H9 (cell line): ENCODE data around the gene CDCA3. TPM values are rescaled to one million over a fixed set of nuclear protein-coding genes. Genes with fewer than 3 reads are reported as not detected.

Experiments
- DNase-seq: peaks from one replicate; pipeline ENCODE4 v3.0.0-alpha.2; 2017
- H2AFZ ChIP-seq: one replicate; pipeline ENCODE4 v1.6.1; 2013; ENCODE audit warnings: mild to moderate bottlenecking, low read length, control low read depth, moderate library complexity
- H2AK5ac ChIP-seq: 2 replicates; pipeline ENCODE4 v1.6.1; 2013; ENCODE audit warnings: low read length, control low read depth, mixed read lengths; ENCODE audit not compliant: insufficient read length
- H2BK120ac ChIP-seq: one replicate; pipeline ENCODE4 v1.6.1; 2013; ENCODE audit warnings: low read depth, mild to moderate bottlenecking, low read length, control low read depth, inconsistent platforms; ENCODE audit not compliant: poor library complexity, severe bottlenecking
- H2BK12ac ChIP-seq: 2 replicates; pipeline ENCODE4 v1.6.1; 2013; ENCODE audit warnings: low read length, control low read depth, mixed read lengths, low read depth; ENCODE audit not compliant: insufficient read length
- H2BK15ac ChIP-seq: 2 replicates; pipeline ENCODE4 v1.6.1; 2013; ENCODE audit warnings: low read depth, low read length, control low read depth
- H2BK20ac ChIP-seq: one replicate; pipeline ENCODE4 v1.6.1; 2013; ENCODE audit warnings: low read depth, mild to moderate bottlenecking, low read length, control low read depth, inconsistent platforms; ENCODE audit not compliant: poor library complexity, severe bottlenecking
- H2BK5ac ChIP-seq: 2 replicates; pipeline ENCODE4 v1.6.1; 2013; ENCODE audit warnings: low read length, control low read depth, mixed read lengths; ENCODE audit not compliant: insufficient read length
- H3K14ac ChIP-seq: 2 replicates; pipeline ENCODE4 v1.6.1; 2013; ENCODE audit warnings: low read length, control low read depth; ENCODE audit not compliant: insufficient read depth
- H3K18ac ChIP-seq: 2 replicates; pipeline ENCODE4 v1.6.1; 2013; ENCODE audit warnings: low read depth, mild to moderate bottlenecking, mixed read lengths, low read length, control low read depth; ENCODE audit not compliant: insufficient read length
- H3K23ac ChIP-seq: 2 replicates; pipeline ENCODE4 v1.6.1; 2013; ENCODE audit warnings: low read length, control low read depth, mixed read lengths, low read depth; ENCODE audit not compliant: insufficient read length
- H3K23me2 ChIP-seq: 2 replicates; pipeline ENCODE4 v1.6.1; 2013; ENCODE audit warnings: low read depth, mild to moderate bottlenecking, mixed read lengths, low read length, control low read depth; ENCODE audit not compliant: insufficient read length, poor library complexity, severe bottlenecking
- H3K27ac ChIP-seq: 2 replicates; pipeline ENCODE4 v1.5.1; 2013; ENCODE audit warnings: low read length, control low read depth, mixed read lengths, low read depth; ENCODE audit not compliant: insufficient read length
- H3K27me3 ChIP-seq: 2 replicates; pipeline ENCODE4 v1.6.1; 2013; ENCODE audit warnings: low read length, control low read depth, inconsistent platforms; ENCODE audit not compliant: insufficient read depth
- H3K4ac ChIP-seq: 2 replicates; pipeline ENCODE4 v1.6.1; 2013; ENCODE audit warnings: low read depth, mild to moderate bottlenecking, control low read depth, inconsistent platforms, low read length, moderate library complexity
- H3K4me1 ChIP-seq: 2 replicates; pipeline ENCODE4 v1.6.1; 2013; ENCODE audit warnings: low read length, control low read depth, inconsistent platforms; ENCODE audit not compliant: insufficient read depth
- H3K4me2 ChIP-seq: 2 replicates; pipeline ENCODE4 v1.6.1; 2013; ENCODE audit warnings: low read length, control low read depth, mixed read lengths; ENCODE audit not compliant: insufficient read length, insufficient read depth
- H3K56ac ChIP-seq: 2 replicates; pipeline ENCODE4 v1.6.1; 2013; ENCODE audit warnings: low read depth, mild to moderate bottlenecking, mixed read lengths, low read length, control low read depth; ENCODE audit not compliant: insufficient read length
- H3K79me1 ChIP-seq: 2 replicates; pipeline ENCODE4 v1.6.1; 2013; ENCODE audit warnings: low read depth, mild to moderate bottlenecking, moderate library complexity, low read length, control low read depth, inconsistent platforms; ENCODE audit not compliant: insufficient read depth, poor library complexity, severe bottlenecking
- H3K79me2 ChIP-seq: 2 replicates; pipeline ENCODE4 v1.6.1; 2013; ENCODE audit warnings: low read length, control low read depth, inconsistent platforms; ENCODE audit not compliant: insufficient read depth
- H3K9ac ChIP-seq: 2 replicates; pipeline ENCODE4 v1.6.1; 2013; ENCODE audit warnings: low read length, control low read depth, mixed read lengths; ENCODE audit not compliant: insufficient read length; ENCODE audit errors: extremely low read depth
- H3K9me3 ChIP-seq: one replicate; pipeline ENCODE4 v1.6.1; 2013; ENCODE audit warnings: low read depth, low read length, inconsistent platforms; ENCODE audit not compliant: control insufficient read depth
- H3T11ph ChIP-seq: one replicate; pipeline ENCODE4 v1.6.1; 2013; ENCODE audit warnings: mild to moderate bottlenecking, low read length, control low read depth, inconsistent platforms
- H4K20me1 ChIP-seq: one replicate; pipeline ENCODE4 v1.6.1; 2013; ENCODE audit not compliant: control insufficient read depth, insufficient read length, insufficient read depth
- H4K5ac ChIP-seq: 2 replicates; pipeline ENCODE4 v1.6.1; 2013; ENCODE audit warnings: low read depth, mild to moderate bottlenecking, mixed read lengths, low read length, control low read depth; ENCODE audit not compliant: insufficient read length
- H4K8ac ChIP-seq: replicated peaks from 2 replicates; pipeline ENCODE4 v1.6.1; 2013; ENCODE audit warnings: low read length, control low read depth, mixed read lengths, low read depth; ENCODE audit not compliant: insufficient read length
- H4K91ac ChIP-seq: 2 replicates; pipeline ENCODE4 v1.6.1; 2013; ENCODE audit warnings: low read depth, mild to moderate bottlenecking, moderate library complexity, mixed read lengths, low read length, control low read depth; ENCODE audit not compliant: insufficient read length
- H3K27ac Mint-ChIP-seq, 3 experiments: 2 replicates in 2 of 3; 3 replicates in 1 of 3; pipeline ENCODE4 v1.8.0; 2020 to 2021; ENCODE audit warnings: mixed read lengths in 3 of 3, mild to moderate bottlenecking in 1 of 3, moderate library complexity in 1 of 3
- H3K27me3 Mint-ChIP-seq: 2 replicates; pipeline ENCODE4 v1.8.0; 2021; ENCODE audit warnings: low read depth, mild to moderate bottlenecking, moderate library complexity, mixed read lengths
- H3K36me3 Mint-ChIP-seq, 3 experiments: 2 replicates in 2 of 3; 3 replicates in 1 of 3; pipeline ENCODE4 v1.8.0; 2020 to 2021; ENCODE audit warnings: low read depth in 3 of 3, mixed read lengths in 3 of 3; ENCODE audit not compliant: insufficient read depth in 1 of 3
- H3K4me1 Mint-ChIP-seq, 2 experiments: 2 replicates each; pipeline ENCODE4 v1.8.0; 2020; ENCODE audit warnings: mixed read lengths in 2 of 2
- H3K4me3 Mint-ChIP-seq, 2 experiments: 2 replicates in 1 of 2; 3 replicates in 1 of 2; pipeline ENCODE4 v1.8.0; 2020 to 2021; ENCODE audit warnings: mild to moderate bottlenecking in 2 of 2, mixed read lengths in 2 of 2, moderate library complexity in 1 of 2
- H3K9me3 Mint-ChIP-seq, 2 experiments: 2 replicates in 1 of 2; 3 replicates in 1 of 2; pipeline ENCODE4 v1.8.0; 2020; ENCODE audit warnings: mild to moderate bottlenecking in 2 of 2, mixed read lengths in 2 of 2, moderate library complexity in 1 of 2
- WGBS: extraction: QIAGEN DNeasy Blood & Tissue Kit; methylation state at CpG from one replicate; pipeline ENCODE4 v1.1.7; 2013; ENCODE audit warnings: missing lambda C conversion rate, low lambda C conversion rate, mixed read lengths; ENCODE audit not compliant: insufficient read length; ENCODE audit errors: extremely low coverage; 5-methylcytosine and 5-hydroxymethylcytosine counted together
- total RNA-seq: library from RNA; stranded (reverse); gene quantifications from 2 replicates; pipeline ENCODE4 v1.2.1, GENCODE V29; 2021
- TF ChIP-seq, protein P1 (sequence below): fragments of 200-600 bp; sonication (generic); conservative IDR thresholded peaks from 3 replicates; pipeline ENCODE4 v1.8.0; 2021; ENCODE audit warnings: antibody characterized with exemption, mild to moderate bottlenecking

The CDCA3 gene
- total RNA-seq, 1 experiment from 2014 or later = 45.1 TPM

DNA sequence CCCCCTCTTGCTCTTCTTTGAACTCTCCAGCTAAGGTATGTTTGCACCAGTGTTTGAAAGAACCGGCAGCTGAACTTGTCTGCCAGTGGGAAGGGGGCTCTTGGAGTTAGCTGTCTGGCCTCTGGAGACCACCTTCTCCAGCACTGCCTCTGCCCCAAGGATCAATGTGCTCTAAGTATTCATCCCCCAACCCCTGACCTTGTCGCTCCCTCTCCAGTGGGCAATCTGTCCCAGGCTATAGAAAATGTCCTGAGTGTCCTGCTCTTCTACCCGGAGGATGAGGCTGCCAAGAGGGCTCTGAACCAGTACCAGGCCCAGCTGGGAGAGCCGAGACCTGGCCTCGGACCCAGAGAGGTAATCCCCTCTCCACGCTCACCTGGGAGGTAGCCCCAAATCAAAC is 20.1 kb downstream of the CDCA3 start:
- Histone ChIP-seq H3K4ac (no peak overlapping the region), H3K18ac (no peak overlapping the region), H3K23me2 (peaks cover 11% of the 10 kb centered on the region), H3T11ph (no peak overlapping the region), H3K79me2 (peaks cover 2% of the 10 kb centered on the region; the same call in 1 of the 2 replicates), H3K79me1 (no peaks in the 10 kb centered on the region), H2AFZ (no peak overlapping the region), H4K8ac (no peak overlapping the region), H3K9ac (no peak overlapping the region), H3K27me3 (no peaks in the 10 kb centered on the region), H3K4me1 (peaks cover 3% of the 10 kb centered on the region; the same call in 1 of the 2 replicates), H2BK15ac (no peak overlapping the region), H4K91ac (no peak overlapping the region), H3K9me3 (no peaks in the 10 kb centered on the region), H4K20me1 (peaks cover 2% of the 10 kb centered on the region), H3K14ac (no peak overlapping the region), H2BK12ac (no peak overlapping the region), H3K56ac (no peak overlapping the region), H2BK120ac (no peak overlapping the region), H2BK20ac (no peak overlapping the region), H3K23ac (no peak overlapping the region), H3K27ac (no peak overlapping the region), H2BK5ac (no peak overlapping the region), H2AK5ac (no peak overlapping the region), H3K4me2 (no peak overlapping the region), H4K5ac (no peak overlapping the region)
- Mint-ChIP-seq H3K27me3 (peaks cover 2% of the 10 kb centered on the region; the same call in 1 of the 2 replicates), H3K4me1 (peaks cover 16 to 36% of the 10 kb centered on the region in 2 experiments), H3K36me3 (peaks cover 30 to 53% (median 50%) of the 10 kb centered on the region in 3 experiments), H3K4me3 (peak overlapping the region in 1 of 2 experiments; percentile 37; a peak in 1 of 5 replicates), H3K9me3 (no peaks in the 10 kb centered on the region), H3K27ac (0 out of 7 replicates have a peak overlapping the region, but pooled peaks of 2 of the 3 experiments have one; percentile 52 to 68)
- no peak for DNase-seq
- WGBS = no CpG with 5 or more reads among the region's 6 CpGs
- TF ChIP-seq, protein P1, sequence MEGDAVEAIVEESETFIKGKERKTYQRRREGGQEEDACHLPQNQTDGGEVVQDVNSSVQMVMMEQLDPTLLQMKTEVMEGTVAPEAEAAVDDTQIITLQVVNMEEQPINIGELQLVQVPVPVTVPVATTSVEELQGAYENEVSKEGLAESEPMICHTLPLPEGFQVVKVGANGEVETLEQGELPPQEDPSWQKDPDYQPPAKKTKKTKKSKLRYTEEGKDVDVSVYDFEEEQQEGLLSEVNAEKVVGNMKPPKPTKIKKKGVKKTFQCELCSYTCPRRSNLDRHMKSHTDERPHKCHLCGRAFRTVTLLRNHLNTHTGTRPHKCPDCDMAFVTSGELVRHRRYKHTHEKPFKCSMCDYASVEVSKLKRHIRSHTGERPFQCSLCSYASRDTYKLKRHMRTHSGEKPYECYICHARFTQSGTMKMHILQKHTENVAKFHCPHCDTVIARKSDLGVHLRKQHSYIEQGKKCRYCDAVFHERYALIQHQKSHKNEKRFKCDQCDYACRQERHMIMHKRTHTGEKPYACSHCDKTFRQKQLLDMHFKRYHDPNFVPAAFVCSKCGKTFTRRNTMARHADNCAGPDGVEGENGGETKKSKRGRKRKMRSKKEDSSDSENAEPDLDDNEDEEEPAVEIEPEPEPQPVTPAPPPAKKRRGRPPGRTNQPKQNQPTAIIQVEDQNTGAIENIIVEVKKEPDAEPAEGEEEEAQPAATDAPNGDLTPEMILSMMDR = no peak
